Progenitor cell of endocrine pancreas (in vitro differentiated cells): ENCODE measurements around the gene SENP3. TPM values are rescaled to one million over a fixed set of nuclear protein-coding genes. Genes with fewer than 3 reads are reported as not detected.

Source experiments
- DNase-seq: peaks from one replicate; pipeline ENCODE4 v3.0.0; 2021; ENCODE audit warnings: low spot score; ENCODE audit not compliant: unreplicated experiment
- H3K27ac Mint-ChIP-seq: 2 replicates; pipeline ENCODE4 v1.8.0; 2021; ENCODE audit warnings: mild to moderate bottlenecking, moderate library complexity, mixed read lengths
- H3K27me3 Mint-ChIP-seq: 2 replicates; pipeline ENCODE4 v1.8.0; 2021; ENCODE audit warnings: mixed read lengths
- H3K36me3 Mint-ChIP-seq: 2 replicates; pipeline ENCODE4 v1.8.0; 2022; ENCODE audit warnings: mixed read lengths; ENCODE audit not compliant: insufficient read depth
- H3K4me1 Mint-ChIP-seq: 2 replicates; pipeline ENCODE4 v1.8.0; 2021; ENCODE audit warnings: low read depth, mixed read lengths
- H3K4me3 Mint-ChIP-seq: 2 replicates; pipeline ENCODE4 v1.8.0; 2021; ENCODE audit warnings: low read depth, mild to moderate bottlenecking, moderate library complexity, mixed read lengths
- H3K9me3 Mint-ChIP-seq: 2 replicates; pipeline ENCODE4 v1.8.0; 2021; ENCODE audit warnings: low read depth, mixed read lengths
- total RNA-seq: library from RNA; stranded (reverse); gene quantifications from 2 replicates; pipeline ENCODE4 v1.2.1, GENCODE V29; 2021
- TF ChIP-seq, protein P1 (sequence below): fragments of 200-600 bp; sonication (generic); IDR thresholded peaks from one replicate; pipeline ENCODE4 v1.5.0; 2021; ENCODE audit warnings: antibody characterized with exemption, mild to moderate bottlenecking; ENCODE audit not compliant: unreplicated experiment

The SENP3 gene
- total RNA-seq, 1 donor from 2014 or later = 62.5 TPM

DNA sequence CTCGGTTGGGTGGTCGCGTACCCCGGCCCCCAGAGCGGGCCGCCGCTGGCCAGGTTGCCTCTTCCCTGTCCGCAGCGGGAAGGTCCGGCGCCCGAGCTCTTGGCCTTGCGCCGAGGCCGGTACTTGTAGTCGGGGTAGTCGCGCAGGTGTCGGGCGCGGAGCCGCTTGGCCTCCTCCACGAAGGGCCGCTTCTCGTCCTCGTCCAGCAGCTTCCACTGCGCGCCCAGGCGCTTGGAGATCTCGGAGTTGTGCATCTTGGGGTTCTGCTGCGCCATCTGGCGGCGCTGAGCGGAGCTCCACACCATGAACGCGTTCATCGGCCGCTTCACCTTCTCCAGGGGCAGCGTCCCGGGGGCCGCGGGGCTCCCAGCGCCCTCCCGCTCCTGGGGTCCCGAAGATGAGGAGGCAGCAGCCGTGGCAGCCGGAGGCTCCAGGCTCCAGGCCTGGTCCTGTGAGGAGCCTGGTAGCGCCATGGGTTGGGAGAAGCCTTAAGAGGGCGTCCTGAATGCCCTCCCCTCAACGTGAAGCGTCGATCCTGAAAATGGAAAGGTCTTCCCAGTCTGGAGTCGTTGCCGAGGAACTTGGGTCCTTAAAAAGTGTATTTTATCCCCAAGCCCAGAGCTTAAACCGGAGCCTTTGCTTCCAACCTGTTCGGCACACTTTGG lies 27.6 kb downstream of the SENP3 start:
- DNase-seq = peak; percentile 58
- peaks cover 6% of the 10 kb centered on the region for H3K4me1 Mint-ChIP-seq
- no peaks in the 10 kb centered on the region for H3K9me3 Mint-ChIP-seq
- H3K36me3 Mint-ChIP-seq = peaks cover 33% of the 10 kb centered on the region
- H3K27ac Mint-ChIP-seq = no peak overlapping the region
- H3K4me3 Mint-ChIP-seq = no peak overlapping the region
- no peaks in the 10 kb centered on the region for H3K27me3 Mint-ChIP-seq
- TF ChIP-seq, protein P1, sequence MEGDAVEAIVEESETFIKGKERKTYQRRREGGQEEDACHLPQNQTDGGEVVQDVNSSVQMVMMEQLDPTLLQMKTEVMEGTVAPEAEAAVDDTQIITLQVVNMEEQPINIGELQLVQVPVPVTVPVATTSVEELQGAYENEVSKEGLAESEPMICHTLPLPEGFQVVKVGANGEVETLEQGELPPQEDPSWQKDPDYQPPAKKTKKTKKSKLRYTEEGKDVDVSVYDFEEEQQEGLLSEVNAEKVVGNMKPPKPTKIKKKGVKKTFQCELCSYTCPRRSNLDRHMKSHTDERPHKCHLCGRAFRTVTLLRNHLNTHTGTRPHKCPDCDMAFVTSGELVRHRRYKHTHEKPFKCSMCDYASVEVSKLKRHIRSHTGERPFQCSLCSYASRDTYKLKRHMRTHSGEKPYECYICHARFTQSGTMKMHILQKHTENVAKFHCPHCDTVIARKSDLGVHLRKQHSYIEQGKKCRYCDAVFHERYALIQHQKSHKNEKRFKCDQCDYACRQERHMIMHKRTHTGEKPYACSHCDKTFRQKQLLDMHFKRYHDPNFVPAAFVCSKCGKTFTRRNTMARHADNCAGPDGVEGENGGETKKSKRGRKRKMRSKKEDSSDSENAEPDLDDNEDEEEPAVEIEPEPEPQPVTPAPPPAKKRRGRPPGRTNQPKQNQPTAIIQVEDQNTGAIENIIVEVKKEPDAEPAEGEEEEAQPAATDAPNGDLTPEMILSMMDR = peak; percentile 88

DNA sequence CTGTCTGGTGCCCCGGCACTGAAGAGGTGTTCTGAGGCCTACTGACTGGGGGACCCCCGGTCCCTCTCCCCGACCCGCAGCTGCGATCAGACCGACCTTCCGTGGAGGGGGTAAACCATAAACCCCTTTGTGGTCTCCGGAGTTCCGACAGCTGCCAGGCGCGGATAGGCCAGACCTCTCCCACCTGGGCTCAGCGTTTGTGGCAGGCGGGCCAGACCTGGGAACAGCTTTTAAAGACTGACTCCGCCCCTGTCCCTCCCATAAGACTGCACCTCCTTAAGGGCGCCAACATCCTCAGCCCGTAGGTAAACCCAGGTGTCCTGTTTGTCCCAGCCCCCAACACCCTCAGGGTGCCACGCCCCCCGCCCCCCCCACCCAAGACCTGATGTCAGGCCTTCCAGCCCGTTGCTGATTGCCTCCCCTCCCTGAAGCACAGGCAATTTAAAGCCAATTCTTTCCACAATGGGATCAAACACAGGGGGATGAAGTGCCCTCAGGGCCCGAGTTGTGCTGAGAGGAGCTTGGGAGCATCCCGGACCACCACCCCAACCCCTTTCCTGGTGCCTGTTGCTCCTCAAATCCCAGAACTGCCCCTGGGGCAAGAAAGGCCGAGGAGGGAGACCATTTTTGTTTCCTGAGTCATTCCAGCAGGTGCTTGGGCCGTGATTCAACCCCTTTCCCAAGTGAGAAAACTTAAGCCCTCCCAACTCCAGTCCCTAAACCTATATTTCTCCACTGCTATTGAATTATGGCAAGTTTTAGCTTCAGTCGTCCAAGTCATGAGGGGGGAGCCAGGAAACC lies 28.4 kb downstream of the SENP3 start, which contains the start of gene SOX15:
TSS of gene SOX15 (minus strand) at position 204 of the 801 bp plus-strand sequence. CDS start 418 bp downstream, outside the sequence.
- H3K27ac Mint-ChIP-seq = peak within 1 kb of the TSS; percentile 76
- no peak for DNase-seq
- no peaks in the 10 kb centered on the region for H3K27me3 Mint-ChIP-seq
- H3K36me3 Mint-ChIP-seq = peaks cover 35% of the 10 kb centered on the region
- TF ChIP-seq, protein P1 = no peak
- peaks cover 3% of the 10 kb centered on the region for H3K4me1 Mint-ChIP-seq
- H3K9me3 Mint-ChIP-seq = no peaks in the 10 kb centered on the region
- H3K4me3 Mint-ChIP-seq = no peak within 1 kb of the TSS

DNA sequence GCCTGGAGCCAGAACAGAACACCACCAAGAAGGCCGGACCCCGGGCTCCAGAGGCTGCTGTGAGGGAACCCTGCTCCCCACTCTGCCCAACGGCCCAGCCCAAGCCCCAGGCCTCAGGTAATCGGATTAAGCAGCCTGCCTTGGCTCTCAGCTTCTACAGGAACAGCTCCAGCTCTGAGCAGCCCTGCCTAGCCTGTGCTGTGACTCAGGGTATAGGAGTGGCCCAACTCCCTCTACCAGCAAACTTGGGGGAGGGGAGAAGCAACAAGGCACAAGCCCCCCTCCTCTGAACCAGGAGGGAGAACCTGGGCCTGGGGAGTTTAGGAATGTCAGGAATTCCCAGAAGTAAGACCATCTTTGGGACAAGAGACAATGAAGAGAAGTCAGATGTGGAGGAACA lies 29.0 kb downstream of the SENP3 start:
- H3K4me1 Mint-ChIP-seq = peaks cover 1% of the 10 kb centered on the region
- H3K36me3 Mint-ChIP-seq = peaks cover 38% of the 10 kb centered on the region
- TF ChIP-seq, protein P1 = no peak
- no peaks in the 10 kb centered on the region for H3K9me3 Mint-ChIP-seq
- H3K27ac Mint-ChIP-seq = peak overlapping the region; percentile 76
- H3K27me3 Mint-ChIP-seq = no peaks in the 10 kb centered on the region
- no peak for DNase-seq
- H3K4me3 Mint-ChIP-seq = no peak overlapping the region

DNA sequence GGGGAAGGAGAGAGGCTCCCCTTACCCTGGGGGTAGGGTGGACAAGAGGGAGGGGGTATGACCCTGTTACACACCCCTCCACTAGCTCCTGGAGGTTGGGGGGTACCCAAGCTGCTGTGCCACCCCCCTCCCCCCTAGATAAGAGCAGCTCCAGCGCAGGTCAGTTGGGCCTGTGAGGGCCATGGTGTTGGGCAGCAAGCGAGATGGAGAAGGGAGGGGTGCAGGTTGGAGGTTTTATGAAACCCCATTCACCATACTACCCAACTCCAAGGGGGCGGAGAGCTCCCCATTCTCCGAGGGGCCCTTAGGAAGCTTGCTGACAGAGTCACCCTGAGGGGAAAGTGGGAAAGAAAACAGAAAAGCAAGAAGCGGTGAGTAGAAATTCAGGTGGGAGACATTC lies 29.9 kb downstream of the SENP3 start:
- no peak for DNase-seq
- no peak overlapping the region for H3K4me3 Mint-ChIP-seq
- H3K4me1 Mint-ChIP-seq = peaks cover 1% of the 10 kb centered on the region

DNA sequence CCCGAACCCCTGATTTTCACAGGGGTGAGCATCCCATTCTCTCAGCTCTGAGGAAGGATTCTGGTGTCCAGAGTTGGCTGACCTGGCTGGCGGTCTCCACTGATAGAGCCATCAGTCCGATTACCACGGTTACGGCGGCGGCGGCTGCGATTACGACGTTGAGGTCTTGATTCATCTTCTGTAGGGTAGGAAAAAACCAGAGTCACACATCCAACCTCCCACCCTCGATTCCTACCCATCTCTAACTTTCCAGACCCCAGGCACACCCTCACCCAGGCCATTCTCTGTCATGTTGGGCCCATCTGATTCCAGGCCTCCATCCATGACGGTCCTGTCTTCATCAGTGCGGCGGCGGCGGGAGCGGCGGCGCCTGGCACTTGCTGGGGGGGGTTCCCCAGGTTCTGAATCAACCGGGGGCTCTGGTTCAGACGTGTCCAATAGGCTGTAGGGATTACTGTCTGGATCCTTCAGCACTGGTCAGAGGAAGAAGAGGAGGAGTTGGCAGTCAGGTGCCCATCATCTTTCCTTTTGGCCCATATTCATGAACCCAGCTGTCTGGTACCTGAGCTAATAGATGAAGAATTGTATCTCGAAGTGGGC lies 30.8 kb downstream of the SENP3 start:
- Mint-ChIP-seq H3K36me3 (peaks cover 35% of the 10 kb centered on the region), H3K9me3 (no peaks in the 10 kb centered on the region), H3K4me3 (no peak overlapping the region), H3K4me1 (peaks cover 1% of the 10 kb centered on the region), H3K27ac (no peak overlapping the region), H3K27me3 (no peaks in the 10 kb centered on the region)
- no peak for DNase-seq
- TF ChIP-seq, protein P1 = no peak

More for the DNA sequence above, 29.9 kb downstream of the SENP3 start:
- Mint-ChIP-seq H3K36me3 (peaks cover 39% of the 10 kb centered on the region), H3K27me3 (no peaks in the 10 kb centered on the region), H3K9me3 (no peaks in the 10 kb centered on the region), H3K27ac (no peak overlapping the region)
- TF ChIP-seq, protein P1 = no peak
